Kasumi-1 (cell line): ENCODE data around the gene TBX21.

Source experiments
- DNase-seq, 2 experiments: peaks; one replicate each; lab custom pipeline; 2025; lab: John Stamatoyannopoulos, UW

TBX21 gene

DNA sequence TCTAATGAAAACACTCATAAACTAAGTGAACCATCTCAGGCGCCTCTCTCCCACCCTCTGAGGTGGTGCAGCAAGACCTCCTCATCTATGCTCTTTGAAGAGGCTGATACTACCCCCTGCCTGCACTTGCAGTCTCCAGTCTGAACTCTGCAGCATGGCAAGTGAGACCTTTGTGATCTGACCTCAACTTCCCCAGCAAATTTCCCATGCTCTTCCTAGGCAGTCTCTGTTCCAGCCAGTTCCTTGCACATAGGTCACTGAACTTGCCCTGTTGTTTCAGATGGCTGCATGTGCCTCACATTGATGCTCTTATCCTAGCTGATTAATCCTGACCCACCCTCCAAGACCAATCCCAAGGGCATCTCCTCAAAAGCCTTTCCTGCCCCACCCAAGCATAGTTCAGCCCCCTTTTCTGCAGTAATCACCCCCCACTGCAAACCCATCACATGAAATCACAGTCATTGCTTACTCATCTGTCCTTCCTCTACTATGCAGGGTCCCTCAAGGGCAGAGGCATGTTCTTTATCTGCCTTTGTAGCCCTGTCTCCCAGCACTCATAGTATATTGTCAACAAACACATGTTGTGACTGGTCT, 42.0 kb downstream of the TBX21 start:
- DNase-seq, result no peak

DNA sequence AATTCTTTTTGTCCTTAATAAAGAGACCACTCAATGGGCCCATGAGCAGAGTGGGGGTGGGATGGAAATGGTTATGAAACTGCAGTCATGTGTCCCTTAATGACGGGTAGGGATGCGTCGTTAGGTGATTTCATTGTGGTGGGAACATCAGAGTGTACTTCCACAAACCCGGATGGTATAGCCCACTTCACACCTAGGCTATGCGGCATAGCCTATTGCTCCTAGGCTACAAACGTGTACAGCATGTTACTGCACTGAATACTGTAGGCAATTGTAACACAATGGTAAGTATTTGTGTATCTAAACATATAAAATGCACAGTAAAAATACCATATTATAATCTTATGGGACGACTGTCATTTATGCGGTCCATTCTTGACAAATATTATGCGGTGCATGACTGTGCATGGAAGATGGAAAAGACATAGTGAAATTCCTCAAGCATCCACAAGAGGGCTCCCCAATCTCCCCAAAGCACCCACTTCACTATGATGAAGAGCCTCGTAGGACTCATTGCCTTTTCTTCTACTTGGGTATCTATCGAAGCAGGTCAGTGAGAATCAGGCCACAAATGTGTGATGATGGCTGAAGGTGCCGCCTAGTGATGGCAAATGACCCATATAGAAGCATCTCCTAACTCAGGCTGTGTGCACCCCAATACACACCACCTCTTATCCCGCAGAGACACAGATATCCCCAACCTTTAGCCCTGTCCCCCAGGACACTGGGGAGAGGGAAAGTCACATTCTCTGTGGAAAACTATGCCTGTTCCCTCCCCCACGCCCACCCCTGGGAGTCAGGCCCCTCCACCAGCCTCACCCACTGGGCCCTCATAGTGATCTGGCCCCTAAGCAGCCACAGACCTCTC, 43.5 kb downstream of the TBX21 start:
- DNase-seq, result peak; percentile 86 to 87

DNA sequence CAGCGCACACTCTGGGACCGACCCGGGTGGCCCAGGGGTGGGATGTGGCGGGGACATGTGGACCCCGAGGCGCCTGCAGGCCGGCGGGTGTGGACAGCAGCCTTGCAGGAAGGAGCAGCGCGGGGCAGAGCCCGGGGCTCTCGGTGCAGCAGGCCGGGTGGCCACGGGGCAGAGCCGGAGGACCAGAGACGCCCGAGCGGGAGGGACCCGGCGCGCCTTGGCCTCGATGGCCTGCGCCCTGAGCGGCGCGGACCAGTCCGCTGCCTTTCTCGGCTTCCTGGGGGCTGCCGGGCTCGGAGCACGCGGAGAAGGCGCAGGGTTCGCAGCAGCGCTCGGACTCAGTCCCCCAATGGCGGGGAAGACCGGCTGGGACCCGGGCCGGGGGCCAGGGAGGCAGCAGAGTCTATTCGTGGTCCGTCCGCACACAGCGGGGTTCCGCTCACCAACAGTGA, 45.2 kb downstream of the TBX21 start:
- DNase-seq, result no peak

DNA sequence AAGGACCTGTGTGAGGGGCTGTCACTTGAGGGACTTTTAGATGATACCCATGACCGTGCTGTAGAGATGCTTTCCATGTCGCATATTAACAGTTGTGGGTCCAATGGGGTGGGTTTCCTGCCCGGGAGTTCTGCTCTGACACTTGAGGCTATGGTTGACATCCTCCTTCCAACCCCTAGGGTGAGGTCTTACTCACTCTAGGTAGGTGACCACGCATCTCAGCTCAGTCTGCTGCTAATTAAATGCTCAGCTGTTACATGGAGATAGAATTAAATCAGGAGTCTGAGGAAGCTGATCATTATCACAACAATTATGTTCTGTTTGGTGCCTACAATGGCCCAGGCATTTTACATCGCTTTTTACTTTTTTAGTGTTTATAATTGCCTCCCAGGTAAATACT, 48.4 kb downstream of the TBX21 start:
- DNase-seq, result no peak

DNA sequence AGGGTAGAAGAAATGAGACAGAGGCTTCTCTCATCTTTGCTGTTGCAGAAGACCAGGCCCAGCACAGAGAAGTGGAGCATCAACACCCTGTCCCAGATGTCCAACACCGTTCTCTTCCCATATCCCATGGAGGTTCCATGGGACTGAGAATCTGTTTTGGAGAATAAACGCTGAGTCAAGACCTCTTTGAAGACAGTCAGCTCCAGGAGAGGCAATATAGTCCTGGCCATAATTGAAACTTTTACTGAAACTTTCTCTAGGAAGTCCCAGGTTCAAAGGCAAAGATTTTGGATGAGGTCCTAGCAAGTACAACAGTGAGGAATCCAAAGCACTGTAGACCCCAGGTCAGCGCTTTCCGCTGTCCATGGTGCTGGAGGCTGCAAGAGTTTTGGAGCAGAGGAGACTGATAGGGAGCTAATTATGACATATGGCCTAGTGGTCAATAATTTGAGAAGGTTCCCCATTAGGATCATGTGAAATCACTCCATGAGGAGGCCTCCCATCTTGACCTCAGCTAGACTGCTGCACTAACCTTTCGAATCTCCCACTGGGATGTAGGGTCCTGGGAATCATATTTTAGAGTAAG, 52.6 kb downstream of the TBX21 start:
- DNase-seq, result peak; percentile 48 to 62

- DNase-seq, result peak; percentile 6 to 19
Observed at GRCh38 chr17:47789611-47790561, 56.9 kb downstream of the TBX21 start.

DNA sequence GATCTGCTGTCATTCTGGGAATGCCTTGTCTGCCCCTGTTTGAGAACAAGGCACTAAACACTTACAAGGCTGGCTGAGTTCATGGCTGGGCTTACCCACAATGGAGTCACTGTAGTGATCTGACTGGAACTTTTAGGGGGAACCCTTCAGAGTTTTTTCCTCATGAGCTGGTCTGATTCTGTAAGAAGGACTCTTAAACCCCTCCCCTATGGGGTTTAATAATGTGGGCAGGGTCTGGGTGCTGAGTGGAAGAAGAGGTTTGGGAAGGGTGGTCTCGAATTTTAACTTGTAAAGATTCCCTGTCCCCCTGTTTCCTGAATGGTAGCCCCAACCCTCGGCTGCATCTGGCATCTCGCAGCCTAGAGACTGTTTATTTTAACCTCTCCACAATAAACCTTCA, 58.0 kb downstream of the TBX21 start:
- no peak for DNase-seq

DNA sequence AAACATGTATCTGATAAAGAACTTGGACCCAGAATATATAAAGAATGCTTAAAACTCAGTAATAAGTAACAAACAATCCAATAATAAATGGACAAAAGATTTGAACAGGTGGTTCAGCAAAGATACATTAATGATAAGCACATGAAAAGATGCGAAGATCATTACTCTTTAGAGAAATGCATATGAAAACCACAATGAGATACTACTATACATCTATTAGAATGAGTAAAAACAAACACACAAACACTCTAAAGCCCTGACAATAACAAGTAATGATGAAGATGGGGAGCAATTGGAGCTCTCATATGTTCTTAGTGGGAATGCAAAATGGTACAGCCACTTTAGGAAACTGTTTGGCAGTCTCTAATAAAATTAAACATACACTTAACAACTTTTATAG, 59.4 kb downstream of the TBX21 start:
- no peak for DNase-seq

DNA sequence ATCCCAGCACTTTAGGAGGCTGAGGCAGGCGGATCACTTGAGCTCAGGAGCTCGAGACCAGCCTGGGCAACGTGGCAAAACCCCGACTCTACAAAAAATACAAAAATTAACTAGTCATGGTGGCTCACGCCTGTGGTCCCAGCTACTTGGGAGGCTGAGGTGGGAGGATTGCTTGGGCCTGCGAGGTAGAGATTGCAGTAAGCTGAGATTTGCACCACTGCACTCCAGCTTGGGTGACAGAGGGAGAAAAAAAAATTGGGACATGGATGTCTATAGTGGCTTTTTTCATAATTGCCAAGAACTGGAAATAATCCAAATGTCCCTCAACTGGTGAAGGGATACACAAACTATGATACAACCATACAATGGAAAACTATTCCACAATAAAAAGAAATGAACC, 59.9 kb downstream of the TBX21 start:
- DNase-seq, result no peak
